ENCODE measurements around the gene SEPTIN8.
A peak's percentile ranks its signal among the peaks of the same experiment; 100 is the strongest.

The SEPTIN8 gene

GRCh38 chr5:132779961-132780360, 2.9 kb upstream of the SEPTIN8 start:
- no peak for DNase-seq

DNA sequence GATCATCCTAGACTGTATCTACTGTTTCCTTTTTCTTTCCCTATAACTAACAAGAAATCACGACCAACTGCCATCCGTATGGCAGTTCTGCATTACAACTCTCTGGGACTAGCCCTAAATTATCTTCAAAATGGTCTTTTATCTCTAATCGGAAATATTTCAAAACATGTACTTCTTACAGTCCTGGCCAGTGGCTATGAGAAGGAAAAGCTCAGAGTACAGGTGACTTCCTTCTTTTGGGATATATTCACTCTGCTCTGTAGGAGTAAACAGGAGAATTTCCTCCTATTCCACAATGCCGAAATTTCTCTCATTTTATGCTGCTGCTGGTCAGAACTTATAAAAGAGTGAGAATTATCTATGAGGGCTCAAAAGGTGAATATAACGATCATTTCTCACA, 1.8 kb upstream of the SEPTIN8 start:
- no peak for DNase-seq

DNA sequence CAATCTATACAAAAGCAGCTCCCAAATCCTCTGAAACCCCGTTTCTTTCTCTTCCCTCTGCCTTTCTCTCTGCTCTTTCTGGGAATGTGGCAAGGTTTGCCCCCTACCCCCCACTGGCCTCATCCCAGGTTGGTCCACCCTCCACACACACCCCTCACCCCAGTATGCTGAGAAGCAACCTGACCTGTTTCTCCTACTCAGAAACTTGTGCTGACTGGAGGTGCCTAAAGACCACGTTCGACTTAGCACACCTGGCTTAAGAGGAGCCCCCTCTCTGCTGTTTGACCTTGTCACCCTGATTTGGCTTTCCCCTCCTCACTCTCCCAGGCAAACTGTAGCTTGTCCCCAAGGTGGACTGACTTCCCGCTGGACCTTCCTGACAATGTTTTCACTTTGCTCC, 1.1 kb upstream of the SEPTIN8 start:
- DNase-seq, result no peak

GRCh38 chr5:132776938-132777208, 166 bp downstream of the SEPTIN8 start:
- DNase-seq, result no peak

- DNase-seq, result peak; percentile 62
Measured at GRCh38 chr5:132776131-132776937, 705 bp downstream of the SEPTIN8 start.

GRCh38 chr5:132775476-132775961, 1.5 kb downstream of the SEPTIN8 start:
- peak; percentile 18 for DNase-seq

DNA sequence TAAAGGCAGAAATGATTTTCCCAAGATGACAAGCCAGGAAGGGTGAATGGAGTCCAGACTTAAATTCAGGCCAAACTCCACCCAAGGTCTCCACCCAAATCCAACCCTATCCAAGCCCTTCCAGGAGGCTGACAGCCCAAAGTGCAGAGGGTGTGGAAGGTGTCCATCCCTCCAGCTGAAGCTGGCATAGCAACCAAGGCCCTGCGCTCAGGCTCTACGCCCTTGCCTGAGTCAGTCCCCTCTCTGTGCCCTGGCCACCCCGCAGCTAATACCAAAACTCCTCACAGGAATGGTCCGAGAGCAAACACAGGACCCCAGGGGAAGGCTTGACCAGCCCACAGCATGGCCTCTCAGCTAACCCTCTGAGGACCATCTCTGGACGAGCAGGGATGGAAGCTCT, 2.1 kb downstream of the SEPTIN8 start:
- DNase-seq, result no peak

- no peak for DNase-seq
Measured at GRCh38 chr5:132774406-132774805, 2.6 kb downstream of the SEPTIN8 start.

GRCh38 chr5:132773601-132774355, 3.3 kb downstream of the SEPTIN8 start:
- DNase-seq, result no peak

GRCh38 chr5:132773114-132773513, 3.9 kb downstream of the SEPTIN8 start:
- DNase-seq, result no peak

GRCh38 chr5:132772291-132773070, 4.6 kb downstream of the SEPTIN8 start:
- no peak for DNase-seq

DNA sequence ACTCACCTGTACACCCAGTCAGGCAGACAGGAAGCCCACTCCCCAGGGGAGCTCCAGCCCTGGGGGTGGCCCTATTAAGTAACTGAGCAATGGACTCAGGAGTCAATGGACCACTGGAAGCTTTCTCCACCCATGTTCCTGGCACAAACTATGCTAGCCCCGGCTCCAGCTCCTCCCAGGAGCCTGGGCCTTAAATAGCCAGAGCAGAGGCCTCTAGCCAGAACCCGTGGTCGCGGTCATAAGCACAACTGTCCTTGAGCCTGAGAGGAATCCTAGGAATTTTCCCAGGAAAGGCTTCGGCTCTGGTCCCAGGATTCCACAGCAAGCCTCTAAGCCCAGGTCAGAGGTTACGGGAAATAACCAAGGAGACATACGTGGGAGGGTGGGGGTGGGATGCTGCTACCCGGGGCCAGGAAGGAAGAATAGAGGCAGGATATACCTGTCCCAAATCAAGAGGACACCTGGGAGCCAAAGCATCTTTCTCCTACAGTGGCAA, 5.5 kb downstream of the SEPTIN8 start:
- DNase-seq, result no peak

GRCh38 chr5:132770476-132771159, 6.4 kb downstream of the SEPTIN8 start:
- DNase-seq, result peak; percentile 16

DNA sequence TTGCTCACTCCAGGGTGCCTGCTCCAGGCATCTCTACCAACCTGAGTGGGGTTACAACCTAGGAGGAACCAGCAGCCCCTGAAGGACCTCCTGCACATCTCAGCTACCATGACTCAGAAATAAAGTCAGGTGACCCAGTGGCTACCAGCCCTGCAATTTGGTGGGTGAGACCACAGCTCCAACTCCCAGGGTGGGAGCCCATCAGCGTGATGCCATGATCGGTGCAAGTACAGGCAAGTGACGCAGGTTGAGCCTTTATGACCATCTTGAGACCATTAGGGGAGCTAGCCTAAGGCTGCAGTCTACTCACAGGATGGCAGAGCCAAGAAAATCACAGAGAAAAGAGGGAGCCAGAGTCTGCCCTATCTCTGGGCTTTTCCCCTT, 8.6 kb downstream of the SEPTIN8 start:
- DNase-seq, result no peak

- DNase-seq, result no peak
Measured at GRCh38 chr5:132767150-132767549, 9.9 kb downstream of the SEPTIN8 start.

- DNase-seq, result no peak
Measured at GRCh38 chr5:132766806-132767055, 10.3 kb downstream of the SEPTIN8 start.

- no peak for DNase-seq
Measured at GRCh38 chr5:132766020-132766805, 10.8 kb downstream of the SEPTIN8 start.

DNA sequence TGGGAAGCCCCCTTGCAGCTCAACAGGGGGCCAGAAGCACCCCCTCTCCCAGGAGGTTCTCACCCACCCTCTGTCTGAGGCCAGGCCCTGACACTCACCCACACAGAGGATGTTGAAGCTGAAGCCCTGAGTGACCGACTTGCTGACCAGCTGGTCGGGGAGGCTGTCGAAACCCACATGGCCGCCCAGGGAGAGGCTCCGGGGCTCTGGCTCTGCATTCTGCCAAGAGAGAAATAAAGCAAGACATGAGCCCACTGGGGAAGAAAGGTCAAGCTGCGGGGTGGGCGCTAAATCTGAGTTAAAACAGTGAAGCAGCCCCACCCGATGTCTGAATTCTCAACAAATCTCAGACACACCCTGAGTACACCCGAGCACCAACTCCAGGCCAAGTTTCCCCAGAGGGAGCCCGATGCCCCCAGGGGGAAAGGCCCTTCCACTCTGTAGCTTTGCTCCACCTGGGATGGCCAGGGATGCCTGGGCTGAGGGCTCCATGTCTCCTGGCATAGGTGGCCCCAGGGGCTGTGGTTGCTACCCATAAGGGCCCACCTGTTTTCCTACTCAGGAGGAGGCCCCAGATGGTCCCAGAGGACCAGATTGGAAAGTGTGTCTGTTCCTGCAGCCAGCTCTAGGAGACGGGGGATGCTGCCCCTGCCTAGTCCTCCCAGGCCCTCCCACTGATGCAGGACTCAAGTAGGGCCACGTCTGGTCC, 11.6 kb downstream of the SEPTIN8 start:
- DNase-seq, result no peak

- DNase-seq, result no peak
Measured at GRCh38 chr5:132764671-132765238, 12.3 kb downstream of the SEPTIN8 start.

DNA sequence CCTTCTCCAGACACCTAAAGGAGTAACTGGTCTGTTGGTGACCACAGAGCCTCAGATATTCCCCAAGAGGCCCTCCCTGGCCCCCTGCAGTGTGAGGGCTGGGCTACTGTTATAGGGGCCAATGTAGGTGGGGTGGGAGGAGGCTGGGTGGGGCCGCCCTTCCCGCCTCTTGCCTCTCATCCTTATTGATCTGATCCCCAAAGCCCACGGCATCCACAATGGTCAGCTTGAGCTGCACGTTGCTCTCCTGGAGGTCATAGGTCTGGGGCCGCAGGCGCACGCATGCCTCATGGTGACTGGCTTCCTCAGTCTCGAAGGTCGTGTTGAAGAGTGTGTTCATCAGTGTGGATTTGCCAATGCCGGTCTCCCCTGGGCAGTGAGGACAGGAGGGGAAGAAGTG, 13.0 kb downstream of the SEPTIN8 start:
- no peak for DNase-seq

All from retina (tissue), 1 donor.